Measurements from ENCODE around the gene TMEM120A.
"Not testable (repeated sequence)": the region's sequence is repeated elsewhere in the genome, so short reads cannot be mapped to it uniquely, and the experiment has no call there.

Gene TMEM120A

GRCh38 chr7:75994388-75995051 lies at the start of gene TMEM120A:
TMEM120A (minus strand) TSS chr7:75994595; CDS start chr7:75994570, 25 bp downstream.
- DNase-seq (ENCODE audit: low spot score) = peak; percentile 94

- no peak for DNase-seq (ENCODE audit: low spot score)
Measured at GRCh38 chr7:76040126-76040525, 45.7 kb upstream of the TMEM120A start.

DNA sequence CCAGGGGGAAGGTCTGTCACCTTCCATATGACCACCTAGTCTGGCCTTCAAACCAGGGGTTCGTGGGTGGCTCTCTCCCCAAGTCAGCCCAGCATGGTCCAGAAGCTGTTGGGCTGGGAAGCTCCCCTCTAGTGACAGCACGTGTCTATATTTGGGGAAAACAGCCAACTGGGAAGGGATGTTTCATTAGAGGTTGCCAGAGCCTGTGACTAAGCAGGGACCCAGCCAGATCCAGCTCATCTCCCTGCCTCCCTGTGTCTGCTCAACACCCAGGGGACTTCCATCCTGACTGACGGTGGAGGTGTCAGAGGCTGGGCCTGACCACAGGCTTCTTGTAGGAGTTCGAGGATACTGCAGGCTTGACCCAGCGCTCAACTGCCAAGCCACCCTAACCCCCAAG lies 42.9 kb upstream of the TMEM120A start:
- no peak for DNase-seq (ENCODE audit: low spot score)

- no peak for DNase-seq (ENCODE audit: low spot score)
Measured at GRCh38 chr7:76031964-76032363, 37.6 kb upstream of the TMEM120A start.

DNA sequence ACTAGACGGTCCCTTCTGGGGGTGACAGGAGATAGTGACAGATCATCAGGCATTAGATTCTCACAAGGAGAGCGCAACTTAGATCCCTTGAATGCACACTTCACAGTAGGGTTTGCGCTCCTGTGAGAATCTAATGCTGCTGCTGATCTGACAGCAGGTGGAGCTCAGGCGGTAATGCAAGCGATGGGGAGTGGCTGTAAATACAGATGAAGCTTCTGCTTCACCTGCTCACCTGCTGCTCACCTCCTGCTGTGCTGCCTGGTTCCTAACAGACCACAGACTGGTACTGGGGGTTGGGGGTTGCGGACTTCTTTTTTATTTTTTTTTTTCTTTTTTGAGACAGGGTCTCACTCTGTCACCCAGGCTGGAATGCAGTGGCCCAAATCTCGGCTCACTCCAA lies 35.3 kb upstream of the TMEM120A start:
- DNase-seq (ENCODE audit: low spot score) = not testable (repeated sequence)

DNA sequence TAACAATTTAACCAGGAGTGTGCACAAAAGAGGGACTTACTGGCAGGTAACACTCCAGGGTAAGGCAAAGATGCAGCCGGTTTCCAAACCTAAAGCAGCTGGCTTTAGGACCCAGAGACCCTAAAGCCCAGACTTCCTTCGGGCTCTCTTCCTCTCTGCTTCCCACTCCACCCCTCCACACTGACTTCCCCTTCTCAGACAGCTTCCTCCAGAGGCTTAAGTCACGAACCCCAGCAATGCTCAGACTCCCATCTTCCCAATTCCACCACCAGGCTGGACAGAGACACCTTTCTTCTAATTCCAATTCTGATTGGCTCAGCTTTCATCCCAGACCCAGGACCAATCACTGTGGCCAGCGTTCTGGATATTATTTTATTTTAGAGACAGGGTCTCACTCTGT lies 28.6 kb upstream of the TMEM120A start:
- peak; percentile 40 for DNase-seq (ENCODE audit: low spot score)

GRCh38 chr7:76022026-76022780 lies 27.8 kb upstream of the TMEM120A start:
- DNase-seq (ENCODE audit: low spot score) = no peak

GRCh38 chr7:76020031-76020714 lies 25.8 kb upstream of the TMEM120A start:
- DNase-seq (ENCODE audit: low spot score) = peak; percentile 53

- DNase-seq (ENCODE audit: low spot score) = not testable (repeated sequence)
Measured at GRCh38 chr7:76018520-76018919, 24.1 kb upstream of the TMEM120A start.

DNA sequence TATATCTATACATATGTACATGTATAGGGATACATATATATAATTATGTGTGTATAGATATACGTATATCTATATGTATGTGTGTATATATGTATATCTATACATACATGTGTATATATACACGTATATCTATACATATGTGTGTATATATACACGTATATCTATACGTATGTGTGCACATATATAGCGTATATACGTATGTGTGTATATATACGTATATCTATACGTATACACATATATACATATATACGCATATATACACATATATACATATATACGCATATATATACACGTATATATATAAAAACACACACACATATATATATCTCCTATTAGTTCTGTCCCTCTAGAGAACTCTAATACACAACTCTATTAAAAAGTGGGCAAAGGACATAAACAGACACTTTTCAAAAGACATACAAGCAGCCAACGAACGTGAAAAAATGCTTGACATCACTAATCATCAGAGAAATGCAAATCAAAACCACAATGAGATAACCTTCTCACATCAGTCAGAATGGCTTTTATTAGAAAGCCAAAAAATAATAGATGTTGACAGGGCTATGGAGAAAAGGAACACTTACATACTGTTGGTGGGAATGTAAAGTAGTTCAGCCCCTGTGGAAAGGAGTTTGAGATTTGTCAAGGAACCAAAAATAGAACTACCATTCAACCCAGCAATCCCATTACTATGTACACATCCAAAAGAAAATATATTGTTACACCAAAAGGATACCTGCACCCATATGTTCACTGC lies 22.0 kb upstream of the TMEM120A start:
- DNase-seq (ENCODE audit: low spot score) = no peak

DNA sequence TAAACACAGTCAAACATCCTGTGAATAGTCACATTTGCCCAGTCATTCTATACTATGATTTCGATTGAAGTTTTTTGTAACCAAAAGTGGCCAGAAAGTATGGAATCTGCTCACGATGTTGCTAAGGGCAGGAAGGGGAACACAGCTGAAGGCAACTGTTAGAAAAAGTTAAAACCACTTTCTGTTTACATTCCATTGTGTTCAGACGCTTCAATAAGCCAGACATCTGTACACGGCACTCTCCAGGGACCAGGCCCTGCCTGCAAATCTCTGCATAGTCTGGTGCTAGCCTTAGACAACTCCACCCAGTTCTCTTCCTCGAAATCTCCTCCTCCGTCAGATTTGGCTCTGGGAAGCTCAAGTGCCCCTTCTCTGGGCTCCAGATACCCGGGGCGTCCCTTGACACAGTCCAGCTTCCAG lies 17.1 kb upstream of the TMEM120A start:
- no peak for DNase-seq (ENCODE audit: low spot score)

DNA sequence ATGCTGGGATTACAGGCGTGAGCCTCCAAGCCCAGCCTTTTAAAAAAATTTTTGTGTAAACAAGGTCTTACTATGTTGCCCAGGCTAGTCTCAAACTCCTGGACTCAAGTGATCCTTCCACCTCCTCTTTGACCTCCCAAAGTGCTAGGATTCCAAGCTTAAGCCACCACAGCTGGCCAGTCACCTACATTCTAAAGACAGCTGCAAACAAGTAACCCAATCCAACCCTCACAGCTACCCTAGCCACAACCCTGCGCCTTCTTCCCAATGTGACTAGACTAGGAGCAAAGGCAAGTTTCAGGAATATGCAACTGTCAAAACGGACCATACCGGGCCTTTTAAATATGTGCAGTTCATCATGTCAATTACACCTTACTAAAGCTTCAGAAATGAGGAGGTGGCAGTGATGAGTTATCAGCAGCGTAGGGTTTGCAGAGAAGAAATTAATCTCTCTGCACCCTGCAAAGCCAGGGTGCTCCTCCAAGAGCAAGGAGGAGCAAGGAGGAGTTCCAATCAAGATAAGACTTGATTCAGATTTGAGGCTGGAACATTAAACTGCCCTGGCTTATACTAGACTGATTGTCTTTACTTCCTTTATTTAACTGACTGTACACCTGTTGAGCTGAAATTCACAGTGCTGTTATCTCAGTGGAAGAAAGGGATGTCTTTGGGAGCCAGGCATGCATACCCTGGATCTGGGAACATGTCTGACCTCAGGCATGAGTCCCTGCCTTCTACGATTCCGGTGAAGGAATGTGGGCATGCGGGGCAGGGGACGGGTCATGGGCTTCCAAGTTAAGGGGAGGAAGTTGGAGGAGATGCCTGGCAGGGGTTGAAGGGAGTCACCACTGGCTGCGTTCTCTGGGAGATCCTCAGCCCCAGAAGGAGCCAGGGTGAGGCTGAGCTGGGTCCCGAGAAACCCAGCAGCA lies 15.5 kb upstream of the TMEM120A start:
- DNase-seq (ENCODE audit: low spot score) = no peak

DNA sequence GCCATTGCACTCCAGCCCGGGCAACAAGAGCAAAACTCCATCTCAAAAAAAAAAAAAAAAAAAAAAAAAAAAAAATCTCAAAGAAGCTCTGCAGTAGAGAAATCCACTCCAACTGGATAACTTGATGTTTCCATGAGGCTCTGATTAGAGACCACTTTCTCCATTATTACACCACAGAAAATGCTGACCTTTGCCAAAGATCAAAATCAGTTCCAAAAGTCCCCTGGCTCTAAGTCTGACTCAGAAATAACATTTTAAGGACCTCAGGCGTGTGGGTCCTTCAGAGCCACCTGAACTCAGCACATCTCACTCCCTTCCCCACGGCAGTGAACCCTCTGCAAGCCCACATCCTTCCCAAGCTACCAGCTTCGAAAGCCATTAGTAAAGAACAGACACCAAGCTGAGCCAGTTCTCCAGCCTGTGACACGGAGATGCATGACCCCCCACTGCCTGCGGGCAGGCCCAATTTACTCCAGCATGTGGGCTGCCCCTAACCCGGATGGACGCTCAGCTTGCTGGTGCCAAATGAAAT lies 13.8 kb upstream of the TMEM120A start:
- DNase-seq (ENCODE audit: low spot score) = no peak

GRCh38 chr7:76005004-76005403 lies 10.6 kb upstream of the TMEM120A start:
- not testable (repeated sequence) for DNase-seq (ENCODE audit: low spot score)

DNA sequence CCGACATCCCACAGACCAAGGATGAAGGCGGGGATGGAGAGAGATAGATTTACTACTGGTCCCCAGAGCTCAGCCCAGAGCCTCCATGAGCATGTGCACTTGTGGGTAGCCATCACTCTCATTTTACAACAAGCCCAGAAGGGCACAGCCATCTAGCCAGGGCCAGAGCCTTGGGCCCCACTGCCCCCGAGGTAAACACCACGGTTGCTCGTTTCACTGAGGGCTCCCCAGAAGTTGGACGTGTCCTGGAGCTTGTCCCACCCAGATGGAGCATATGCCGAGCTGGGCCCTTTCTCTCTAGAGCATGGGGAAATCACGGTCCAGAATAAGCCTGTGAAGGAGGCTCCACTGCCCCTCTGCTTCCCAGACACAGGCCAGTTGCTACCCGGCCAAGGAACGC lies 9.0 kb upstream of the TMEM120A start:
- DNase-seq (ENCODE audit: low spot score) = no peak

DNA sequence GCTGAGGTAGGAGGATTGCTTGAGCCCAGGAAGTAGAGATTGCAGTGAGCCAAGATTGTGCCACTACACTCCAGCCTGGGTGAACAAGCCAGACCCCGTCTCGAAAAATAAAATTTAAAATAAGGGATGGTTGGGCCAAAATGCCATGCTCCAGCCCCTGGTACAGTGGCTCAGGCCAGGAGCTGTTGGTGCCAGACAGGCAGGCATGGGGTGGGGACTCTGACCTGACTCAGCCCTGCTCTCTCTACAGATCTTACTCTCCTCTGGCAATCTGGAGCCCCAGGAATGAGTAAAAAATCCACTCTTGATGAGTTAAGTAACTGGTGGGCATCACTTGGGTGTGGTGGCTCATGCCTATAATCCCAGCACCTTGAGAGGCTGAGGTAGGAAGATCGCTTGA lies 8.4 kb upstream of the TMEM120A start:
- no peak for DNase-seq (ENCODE audit: low spot score)

- DNase-seq (ENCODE audit: low spot score) = no peak
Measured at GRCh38 chr7:76002139-76002538, 7.7 kb upstream of the TMEM120A start.

- DNase-seq (ENCODE audit: low spot score) = no peak
Measured at GRCh38 chr7:76000566-76000965, 6.2 kb upstream of the TMEM120A start.

GRCh38 chr7:75998038-75998437 lies 3.6 kb upstream of the TMEM120A start:
- DNase-seq (ENCODE audit: low spot score) = no peak

- DNase-seq (ENCODE audit: low spot score) = no peak
Measured at GRCh38 chr7:75996476-75996875, 2.1 kb upstream of the TMEM120A start.

GRCh38 chr7:75995996-75996395 lies 1.6 kb upstream of the TMEM120A start:
- no peak for DNase-seq (ENCODE audit: low spot score)
